Neural progenitor cell (in vitro differentiated cells): Measurements from ENCODE around the gene RNASE7. TPM values are rescaled to one million over a fixed set of nuclear protein-coding genes. Genes with fewer than 3 reads are reported as not detected.

ENCODE experiments used
- DNase-seq: peaks from one replicate; pipeline ENCODE4 v3.0.0-alpha.2; 2016; ENCODE audit warnings: low spot score
- H2AFZ ChIP-seq: fragments of 200-600 bp; sonication (generic); replicated peaks from 2 replicates; pipeline ENCODE4 v1.6.1; 2016; ENCODE audit warnings: antibody characterized with exemption
- H3F3A ChIP-seq: fragments of 200-600 bp; sonication (generic); 2 replicates; pipeline ENCODE4 v1.6.1; 2016; ENCODE audit warnings: antibody characterized with exemption, low read depth
- H3K27ac ChIP-seq: fragments of 200-600 bp; sonication (generic); 2 replicates; pipeline ENCODE4 v1.5.1; 2016; ENCODE audit warnings: mild to moderate bottlenecking
- H3K27me3 ChIP-seq: fragments of 200-600 bp; sonication (generic); 2 replicates; pipeline ENCODE4 v1.6.1; 2016; ENCODE audit warnings: mild to moderate bottlenecking, moderate library complexity
- H3K36me3 ChIP-seq: fragments of 200-600 bp; sonication (generic); 2 replicates; pipeline ENCODE4 v1.5.1; 2016
- H3K4me1 ChIP-seq: fragments of 200-600 bp; sonication (generic); 2 replicates; pipeline ENCODE4 v1.6.1; 2016; ENCODE audit warnings: mixed run types
- H3K4me2 ChIP-seq: fragments of 200-600 bp; sonication (generic); 2 replicates; pipeline ENCODE4 v1.6.1; 2016
- H3K4me3 ChIP-seq: fragments of 200-600 bp; sonication (generic); 2 replicates; pipeline ENCODE4 v1.5.1; 2016
- H3K79me2 ChIP-seq: fragments of 200-600 bp; sonication (generic); 2 replicates; pipeline ENCODE4 v1.6.1; 2016; ENCODE audit warnings: low read depth
- H3K9ac ChIP-seq: fragments of 200-600 bp; sonication (generic); 2 replicates; pipeline ENCODE4 v1.6.1; 2016
- H3K9me3 ChIP-seq: fragments of 200-600 bp; sonication (generic); 2 replicates; pipeline ENCODE4 v1.5.1; 2016; ENCODE audit warnings: low read depth
- H4K20me1 ChIP-seq: fragments of 200-600 bp; sonication (generic); 2 replicates; pipeline ENCODE4 v1.6.1; 2016; ENCODE audit warnings: low read depth
- H3K27ac Mint-ChIP-seq: 3 replicates; pipeline ENCODE4 v1.8.0; 2021; ENCODE audit warnings: mixed read lengths
- H3K27me3 Mint-ChIP-seq: 2 replicates; pipeline ENCODE4 v1.8.0; 2022; ENCODE audit warnings: low read depth, mild to moderate bottlenecking, inconsistent platforms, moderate library complexity, mixed read lengths; ENCODE audit not compliant: insufficient read depth
- H3K36me3 Mint-ChIP-seq: 3 replicates; pipeline ENCODE4 v1.8.0; 2021; ENCODE audit warnings: mixed read lengths
- H3K4me1 Mint-ChIP-seq: 3 replicates; pipeline ENCODE4 v1.8.0; 2021; ENCODE audit warnings: mixed read lengths
- H3K4me3 Mint-ChIP-seq: 3 replicates; pipeline ENCODE4 v1.8.0; 2021; ENCODE audit warnings: mild to moderate bottlenecking, moderate library complexity, mixed read lengths
- H3K9me3 Mint-ChIP-seq: 3 replicates; pipeline ENCODE4 v1.8.0; 2020; ENCODE audit warnings: mixed read lengths
- CTCF ChIP-seq: fragments of 200-600 bp; sonication (generic); IDR thresholded peaks from 2 replicates; pipeline ENCODE4 v1.5.1; 2017; ENCODE audit warnings: antibody characterized with exemption, mild to moderate bottlenecking
- EZH2 ChIP-seq: fragments of 200-600 bp; sonication (generic); IDR thresholded peaks from 2 replicates; pipeline ENCODE4 v1.6.1; 2017; ENCODE audit warnings: antibody characterized with exemption, mild to moderate bottlenecking, moderate library complexity
- EZH2phosphoT487 ChIP-seq: fragments of 200-600 bp; sonication (generic); IDR thresholded peaks from 2 replicates; pipeline ENCODE4 v1.6.1; 2017; ENCODE audit warnings: antibody characterized with exemption
- total RNA-seq: library from RNA; depleted of rRNA; stranded (reverse); fragments of >200 nt; gene quantifications from 2 replicates; pipeline ENCODE4 v1.2.3, GENCODE V29; 2015; ENCODE audit warnings: low replicate concordance

The RNASE7 gene
- total RNA-seq, 1 donor from 2014 or later = not detected

DNA sequence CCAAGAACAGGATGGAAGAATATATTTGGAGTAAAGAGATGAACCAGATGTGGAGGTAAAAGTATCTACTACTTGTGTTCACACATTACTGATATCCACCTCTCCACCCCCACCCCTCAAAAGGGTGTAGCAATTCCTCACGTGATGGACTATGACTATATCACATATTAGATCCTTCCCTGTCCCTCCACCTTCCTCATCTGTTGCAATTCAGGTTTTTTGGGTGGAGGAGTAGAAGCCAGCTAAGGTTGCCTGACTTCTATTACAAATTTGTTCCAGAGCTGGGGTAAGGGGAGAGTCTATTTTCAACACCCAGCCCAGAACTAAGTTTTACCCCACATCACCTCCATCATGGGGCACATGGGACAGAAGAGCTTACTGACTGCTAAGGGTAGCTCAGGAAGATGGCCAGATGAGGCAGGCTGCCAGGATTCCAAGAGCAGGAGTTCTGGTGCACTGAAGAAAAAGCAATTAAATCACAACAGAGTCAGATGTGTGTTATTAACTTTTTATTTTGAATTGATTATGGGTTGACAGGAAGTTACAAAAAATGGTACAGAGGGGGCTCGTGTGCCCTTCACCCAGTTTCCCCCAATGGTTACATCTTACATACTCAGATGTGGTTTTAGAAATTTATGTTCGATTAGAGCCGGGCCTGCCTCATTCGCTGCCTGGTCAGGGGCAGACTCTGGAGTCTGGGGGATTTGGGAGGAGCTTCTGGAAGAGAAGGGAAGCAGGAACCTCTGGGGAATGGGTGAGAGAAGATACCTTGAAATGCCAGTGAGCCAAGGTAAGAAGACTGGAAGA, 9.6 kb upstream of the RNASE7 start:
- peaks cover 2% of the 10 kb centered on the region for H3K4me1 Mint-ChIP-seq
- Histone ChIP-seq H2AFZ (no peak overlapping the region), H3K9me3 (no peaks in the 10 kb centered on the region), H3K4me1 (no peaks in the 10 kb centered on the region), H3K4me3 (no peak overlapping the region), H3K27ac (no peak overlapping the region), H3K4me2 (no peak overlapping the region), H3K36me3 (no peaks in the 10 kb centered on the region), H3K79me2 (no peaks in the 10 kb centered on the region), H4K20me1 (no peaks in the 10 kb centered on the region), H3K27me3 (peaks cover 13% of the 10 kb centered on the region), H3F3A (no peaks in the 10 kb centered on the region), H3K9ac (no peak overlapping the region)
- no peak overlapping the region for H3K4me3 Mint-ChIP-seq
- H3K36me3 Mint-ChIP-seq = no peaks in the 10 kb centered on the region
- no peak for DNase-seq
- H3K9me3 Mint-ChIP-seq = no peaks in the 10 kb centered on the region
- no peak overlapping the region for H3K27ac Mint-ChIP-seq
- peaks cover 6% of the 10 kb centered on the region for H3K27me3 Mint-ChIP-seq
- TF ChIP-seq CTCF (no peak), EZH2 (no peak), EZH2phosphoT487 (no peak)

GRCh38 chr14:21033133-21033698, 8.9 kb upstream of the RNASE7 start:
- no peak overlapping the region for H3K9ac ChIP-seq
- H3K4me3 ChIP-seq = no peak overlapping the region
- H3K27me3 ChIP-seq = peaks cover 6% of the 10 kb centered on the region
- H3K4me1 ChIP-seq = no peaks in the 10 kb centered on the region
- H3K27ac ChIP-seq = no peak overlapping the region
- no peaks in the 10 kb centered on the region for H3K79me2 ChIP-seq
- H3K36me3 ChIP-seq = no peaks in the 10 kb centered on the region
- no peak for DNase-seq
- no peak overlapping the region for H3K4me2 ChIP-seq
- TF ChIP-seq EZH2phosphoT487 (no peak), EZH2 (no peak), CTCF (no peak)
- no peaks in the 10 kb centered on the region for H3K36me3 Mint-ChIP-seq
- no peaks in the 10 kb centered on the region for H4K20me1 ChIP-seq
- no peak overlapping the region for H3K27ac Mint-ChIP-seq
- no peaks in the 10 kb centered on the region for H3K9me3 Mint-ChIP-seq
- no peaks in the 10 kb centered on the region for H3F3A ChIP-seq
- no peak overlapping the region for H3K4me3 Mint-ChIP-seq
- peaks cover 2% of the 10 kb centered on the region for H3K4me1 Mint-ChIP-seq
- no peaks in the 10 kb centered on the region for H3K9me3 ChIP-seq
- peaks cover 8% of the 10 kb centered on the region for H3K27me3 Mint-ChIP-seq
- H2AFZ ChIP-seq = no peak overlapping the region

DNA sequence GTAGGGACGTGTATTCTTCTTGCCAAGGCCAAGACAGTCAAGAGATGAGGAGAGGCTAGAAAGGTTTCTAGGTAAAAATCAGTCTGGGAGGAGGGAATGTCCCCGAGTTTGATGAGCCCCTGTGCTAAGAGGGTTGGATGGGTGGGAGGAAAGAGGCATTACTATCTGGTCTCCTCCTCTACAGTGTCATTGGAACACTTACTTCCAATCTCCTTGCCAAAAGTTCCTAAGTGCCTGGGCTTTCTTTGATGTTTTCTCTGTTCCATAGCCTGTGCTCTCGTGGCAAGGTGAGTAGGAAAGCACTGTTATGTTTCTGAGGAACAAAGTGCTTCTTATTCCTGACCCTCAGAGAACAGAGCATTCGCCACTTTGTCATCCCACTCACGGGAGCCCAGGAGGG, 7.5 kb upstream of the RNASE7 start, which contains the start of gene RNASE13:
TSS of gene RNASE13 (minus strand) at position 101 of the 400 bp plus-strand sequence. CDS start 519 bp downstream, outside the sequence.
- no peaks in the 10 kb centered on the region for H3K9me3 Mint-ChIP-seq
- H3K79me2 ChIP-seq = no peaks in the 10 kb centered on the region
- H3K27ac ChIP-seq = no peak within 1 kb of the TSS
- H3K36me3 ChIP-seq = no peaks in the 10 kb centered on the region
- H3K4me3 Mint-ChIP-seq = peak within 1 kb of the TSS; percentile 14
- H3K27me3 Mint-ChIP-seq = peaks cover 10% of the 10 kb centered on the region
- no peak within 1 kb of the TSS for H3K4me3 ChIP-seq
- H3K4me2 ChIP-seq = no peak within 1 kb of the TSS
- H3K36me3 Mint-ChIP-seq = no peaks in the 10 kb centered on the region
- no peak within 1 kb of the TSS for H3K27ac Mint-ChIP-seq
- no peak for DNase-seq
- H3K27me3 ChIP-seq = no peaks in the 10 kb centered on the region
- TF ChIP-seq EZH2phosphoT487 (no peak), CTCF (no peak), EZH2 (no peak)
- H3K9me3 ChIP-seq = no peaks in the 10 kb centered on the region
- no peaks in the 10 kb centered on the region for H4K20me1 ChIP-seq
- H3K4me1 Mint-ChIP-seq = peaks cover 7% of the 10 kb centered on the region
- H3K9ac ChIP-seq = no peak within 1 kb of the TSS
- H3K4me1 ChIP-seq = peaks cover 11% of the 10 kb centered on the region
- H3F3A ChIP-seq = no peaks in the 10 kb centered on the region
- no peak within 1 kb of the TSS for H2AFZ ChIP-seq
